NCI-H2081 treated with DMSO at 0.1 percent for 48 hours (cell line): ENCODE measurements around the gene GAGE13.
"Not testable (repeated sequence)": the region's sequence is repeated elsewhere in the genome, so short reads cannot be mapped to it uniquely, and the experiment has no call there.

Source experiments
- DNase-seq: peaks from one replicate; lab custom pipeline; 2025; lab: John Stamatoyannopoulos, UW

The GAGE13 gene, protein sequence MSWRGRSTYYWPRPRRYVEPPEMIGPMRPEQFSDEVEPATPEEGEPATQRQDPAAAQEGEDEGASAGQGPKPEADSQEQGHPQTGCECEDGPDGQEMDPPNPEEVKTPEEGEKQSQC

DNA sequence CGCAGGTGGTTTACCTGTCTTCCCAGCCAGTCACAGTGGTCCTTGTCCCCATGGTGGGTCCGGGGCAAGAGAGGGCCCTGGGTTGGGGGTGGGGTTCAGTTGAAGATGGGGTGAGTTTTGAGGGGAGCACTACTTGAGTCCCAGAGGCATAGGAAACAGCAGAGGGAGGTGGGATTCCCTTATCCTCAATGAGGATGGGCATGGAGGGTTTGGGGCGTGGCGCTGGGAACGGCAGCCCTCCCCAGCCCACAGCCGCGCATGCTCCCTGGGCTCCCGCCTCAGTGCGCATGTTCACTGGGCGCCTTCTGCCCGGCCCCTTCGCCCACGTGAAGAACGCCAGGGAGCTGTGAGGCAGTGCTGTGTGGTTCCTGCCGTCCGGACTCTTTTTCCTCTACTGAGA is at the start of gene GAGE13:
GAGE13 (plus strand) TSS at position 301 of the 400 bp plus-strand sequence. CDS start 1,156 bp downstream, outside the sequence.
- DNase-seq, result not testable (repeated sequence)

DNA sequence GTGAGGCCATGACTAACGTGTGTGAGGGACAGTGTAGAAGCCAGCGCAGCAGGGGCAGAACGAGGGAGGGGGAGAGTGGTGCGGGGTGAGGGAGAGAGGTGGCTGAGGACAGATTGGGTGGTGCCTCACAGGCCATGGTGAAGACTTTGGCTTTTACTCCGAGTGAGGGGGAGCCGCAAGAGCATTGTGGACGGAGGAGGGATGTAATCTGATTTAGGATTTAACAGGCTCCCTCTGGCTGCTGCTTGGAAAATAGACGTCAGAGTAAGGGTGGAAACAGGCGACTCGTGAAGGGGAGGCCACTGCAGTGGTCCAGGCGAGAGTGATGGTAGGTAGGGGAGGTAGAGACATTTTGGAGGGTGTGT is 48.8 kb upstream of the GAGE13 start:
- no peak for DNase-seq

DNA sequence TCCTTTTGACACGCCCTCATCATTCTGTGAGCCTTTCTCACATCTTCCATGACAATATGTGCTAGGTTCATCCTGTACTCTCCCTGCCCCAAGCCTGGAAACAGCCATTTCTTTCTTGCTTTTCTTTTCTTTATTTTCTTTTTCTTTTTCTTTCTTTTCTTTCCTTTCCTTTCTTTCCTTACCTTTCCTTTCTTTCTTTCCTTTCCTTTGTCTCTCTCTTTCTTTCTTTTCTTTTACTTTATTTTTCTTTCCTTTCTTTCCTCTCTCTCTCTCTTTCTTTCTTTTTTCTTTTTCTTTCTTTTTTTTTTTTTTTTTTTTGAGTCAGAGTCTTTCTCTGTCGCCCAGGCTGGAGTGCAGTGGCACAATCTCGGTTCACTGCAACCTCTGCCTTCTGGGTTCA is 47.2 kb upstream of the GAGE13 start:
- no peak for DNase-seq

DNA sequence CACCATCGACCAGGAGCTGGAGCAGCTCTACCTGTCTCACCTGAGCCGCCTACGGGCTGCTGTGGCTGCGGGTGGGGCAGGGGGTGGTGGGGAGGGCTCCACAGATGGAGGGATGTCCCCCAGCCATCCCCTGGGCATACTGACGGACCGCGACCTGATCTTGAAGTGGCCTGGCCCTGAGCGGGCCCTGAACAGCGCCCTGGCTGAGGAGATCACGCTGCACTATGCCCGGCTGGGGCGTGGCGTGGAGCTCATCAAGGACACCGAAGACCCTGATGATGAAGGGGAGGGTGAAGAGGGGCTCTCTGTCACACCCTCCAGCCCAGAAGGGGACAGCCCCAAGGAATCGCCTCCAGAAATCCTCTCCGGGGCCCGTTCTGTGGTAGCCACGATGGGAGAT is 45.2 kb upstream of the GAGE13 start:
- DNase-seq, result no peak

DNA sequence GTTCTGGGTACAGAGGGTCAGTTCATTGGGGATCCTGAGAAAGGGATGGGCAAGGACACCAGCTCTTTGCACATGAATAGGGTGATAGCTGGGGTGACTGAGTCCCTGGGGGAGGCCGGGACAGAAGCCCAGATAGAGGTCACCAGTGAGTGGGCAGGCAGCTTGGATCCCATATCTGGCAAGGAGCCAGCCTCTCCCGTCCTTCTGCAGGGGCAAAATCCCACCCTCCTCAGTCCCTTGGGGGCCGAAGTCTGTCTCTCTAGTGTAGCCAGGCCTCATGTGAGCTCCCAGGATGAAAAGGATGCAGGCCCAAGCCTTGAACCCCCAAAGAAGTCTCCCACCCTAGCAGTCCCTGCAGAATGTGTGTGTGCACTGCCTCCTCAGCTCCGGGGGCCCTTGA is 44.8 kb upstream of the GAGE13 start:
- DNase-seq, result no peak

DNA sequence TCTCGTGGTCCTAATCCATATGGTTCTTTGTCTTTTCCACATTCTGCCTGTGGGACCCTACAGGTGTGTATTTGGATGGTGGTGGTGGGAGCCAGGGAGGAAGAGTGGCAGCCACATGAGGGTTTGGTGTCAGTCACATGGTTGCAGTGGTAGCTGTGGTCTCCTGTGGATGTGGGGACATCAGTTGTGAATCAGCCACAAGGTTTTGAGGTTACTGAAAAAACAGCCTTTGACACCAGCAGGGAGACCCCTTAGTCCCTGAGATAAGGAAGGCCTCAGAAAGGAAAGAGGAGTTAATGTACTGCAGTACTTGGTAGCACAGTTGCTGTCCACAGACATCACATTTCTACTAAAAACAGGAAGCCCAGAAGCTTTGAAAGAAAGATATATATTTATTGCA is 43.7 kb upstream of the GAGE13 start:
- DNase-seq, result no peak

DNA sequence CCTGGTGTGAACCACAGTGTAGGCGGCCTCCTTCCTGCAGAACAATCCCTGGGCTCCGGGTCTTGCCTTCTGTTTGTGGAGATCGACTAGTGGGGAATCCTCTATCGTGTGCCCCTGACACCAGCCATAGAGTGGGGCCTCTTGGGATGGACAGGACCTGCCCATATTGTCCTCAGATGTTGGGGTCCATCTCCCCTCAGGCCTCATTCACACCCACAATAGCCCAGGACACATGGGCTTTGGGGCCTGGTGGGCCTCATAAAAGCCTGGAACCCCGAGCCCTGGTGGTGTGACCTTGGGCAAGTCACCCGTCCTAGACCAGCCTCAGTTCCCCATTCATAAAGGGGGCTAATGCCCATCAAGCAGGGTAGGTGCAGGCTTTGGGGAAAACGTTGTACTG is 41.2 kb upstream of the GAGE13 start:
- DNase-seq, result no peak

DNA sequence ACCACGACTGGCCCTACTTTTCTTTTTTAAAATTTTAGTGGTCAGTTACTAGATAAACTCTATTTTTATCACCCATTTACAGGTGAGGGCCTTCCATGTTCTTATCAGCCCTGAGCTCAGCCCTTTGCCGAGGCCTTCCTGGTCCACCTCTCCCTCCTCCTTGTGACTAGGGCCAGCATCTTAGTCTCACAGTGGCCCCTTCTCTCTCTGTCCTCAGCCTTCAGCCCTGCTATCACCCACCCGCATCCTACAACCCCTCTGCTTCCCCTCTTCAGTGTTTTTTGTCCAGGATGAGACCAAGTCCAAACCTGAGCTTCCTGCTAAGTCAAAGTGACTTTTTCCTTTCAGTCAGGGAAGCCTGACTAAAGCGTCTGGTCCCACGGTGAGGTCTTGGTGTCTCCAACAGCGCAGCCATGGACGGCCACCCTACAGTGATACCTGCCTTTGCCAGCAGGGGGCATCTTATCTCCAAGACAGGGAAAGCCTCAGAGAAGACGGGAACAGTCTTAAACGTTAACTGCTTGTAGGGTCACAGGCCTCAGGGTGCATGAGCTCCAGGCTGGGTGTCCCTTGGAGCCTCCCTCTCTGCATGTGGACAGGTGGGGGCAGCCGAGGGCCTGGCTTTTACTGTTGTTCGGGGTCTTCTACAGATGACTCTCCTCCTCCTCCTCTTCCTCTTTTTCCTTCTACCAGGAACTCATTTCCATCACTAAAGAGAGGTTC is 39.6 kb upstream of the GAGE13 start:
- no peak for DNase-seq

DNA sequence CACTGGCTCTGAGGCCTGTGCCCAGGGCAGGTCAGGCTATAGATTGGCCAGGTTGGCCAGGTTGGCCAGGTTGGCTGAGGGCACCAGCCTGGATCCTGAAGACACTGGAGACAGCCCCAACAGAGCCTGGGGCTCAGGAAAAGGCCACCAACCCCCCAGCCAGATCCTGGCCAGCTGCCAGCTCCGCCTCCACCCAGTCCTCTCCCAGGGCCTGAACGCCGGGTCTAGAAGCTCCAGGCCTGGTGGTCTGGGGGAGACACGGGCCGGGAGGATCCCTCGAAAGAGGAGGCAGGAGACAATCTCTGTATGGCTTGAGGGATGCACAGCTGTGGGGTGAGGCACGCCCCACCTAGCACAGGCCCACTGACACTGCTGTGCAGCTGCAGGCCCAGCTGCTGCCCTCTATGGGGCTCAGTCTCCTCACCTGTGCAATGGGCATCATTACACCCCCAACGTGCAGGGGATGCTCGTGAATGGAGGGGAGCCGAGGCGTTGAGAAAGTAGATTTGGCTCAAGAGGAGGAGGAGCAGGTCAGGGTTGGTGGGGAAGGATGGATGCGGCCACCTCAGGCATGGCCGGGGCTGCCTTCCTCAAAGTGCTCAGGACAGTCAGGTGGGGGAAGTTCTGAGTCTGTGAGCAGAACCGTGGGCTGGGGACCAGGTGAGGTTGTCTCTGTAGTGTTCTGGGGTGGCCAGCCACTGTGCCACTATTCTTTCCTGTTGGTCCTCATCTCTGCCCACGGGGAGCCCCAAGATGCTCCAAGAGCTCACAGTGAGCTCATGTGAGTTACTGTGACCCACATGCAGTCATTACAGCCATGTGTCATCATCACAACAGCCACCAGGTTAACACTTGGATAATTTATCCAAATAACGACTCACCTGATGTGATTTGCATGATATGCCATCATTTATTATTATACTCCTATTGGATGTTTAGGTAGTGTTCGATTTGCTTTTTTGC is 38.7 kb upstream of the GAGE13 start:
- no peak for DNase-seq

DNA sequence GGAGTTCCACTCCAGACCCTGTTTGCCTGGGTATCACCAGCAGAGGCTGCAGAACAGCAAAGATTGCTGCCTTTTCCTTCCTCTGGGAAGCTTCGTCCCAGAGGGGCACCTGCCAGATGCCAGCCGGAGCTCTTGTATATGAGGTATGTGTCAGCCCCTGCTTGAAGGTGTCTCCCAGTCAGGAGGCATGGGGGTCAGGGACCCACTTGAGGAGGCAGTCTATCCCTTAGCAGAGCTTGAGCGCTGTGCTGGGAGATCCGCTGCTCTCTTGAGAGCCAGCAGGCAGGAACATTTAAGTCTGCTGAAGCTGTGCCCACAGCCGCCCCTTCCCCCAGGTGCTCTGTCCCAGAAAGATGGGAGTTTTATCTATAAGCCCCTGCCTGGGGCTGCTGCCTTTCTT is 32.1 kb upstream of the GAGE13 start:
- DNase-seq, result not testable (repeated sequence)

DNA sequence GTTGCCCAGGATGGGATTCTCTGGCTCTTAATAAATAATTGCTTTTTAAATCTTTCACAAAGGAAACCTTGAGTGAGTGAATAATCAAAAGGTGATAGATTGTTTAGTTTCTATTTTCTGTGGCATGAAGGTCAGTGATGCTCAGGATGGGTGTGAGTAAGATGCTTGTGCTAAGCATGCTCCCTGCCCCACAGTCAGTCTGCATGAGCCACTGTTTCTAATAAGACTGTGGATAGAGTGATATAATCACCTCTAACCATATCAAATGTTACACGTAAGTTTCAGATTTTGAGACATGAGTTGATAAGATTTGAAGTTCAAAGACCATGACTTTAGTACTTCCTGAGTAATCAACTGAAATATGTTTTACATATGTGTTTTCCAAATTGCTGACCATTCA is 30.7 kb upstream of the GAGE13 start:
- no peak for DNase-seq

DNA sequence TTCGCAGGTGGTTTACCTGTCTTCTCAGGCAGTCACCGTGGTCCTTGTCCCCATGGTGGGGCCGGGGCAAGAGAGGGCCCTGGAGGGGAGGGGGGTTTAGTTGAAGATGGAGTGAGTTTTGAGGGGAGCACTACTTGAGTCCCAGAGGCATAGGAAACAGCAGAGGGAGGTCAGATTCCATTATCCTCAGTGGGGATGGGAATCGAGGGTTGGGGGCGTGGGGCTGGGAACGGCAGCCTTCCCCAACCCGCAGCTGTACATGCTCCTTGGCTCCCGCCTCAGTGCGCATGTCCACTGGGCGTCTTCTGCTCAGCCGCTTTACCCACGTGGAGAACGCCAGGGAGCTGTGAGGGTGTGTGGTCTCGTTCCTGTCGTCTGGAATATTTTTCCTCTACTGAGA is 28.0 kb upstream of the GAGE13 start, which contains the start of gene GAGE10:
GAGE10 (plus strand) TSS at position 301 of the 400 bp plus-strand sequence. CDS start 1,214 bp downstream, outside the sequence.
- no peak for DNase-seq

DNA sequence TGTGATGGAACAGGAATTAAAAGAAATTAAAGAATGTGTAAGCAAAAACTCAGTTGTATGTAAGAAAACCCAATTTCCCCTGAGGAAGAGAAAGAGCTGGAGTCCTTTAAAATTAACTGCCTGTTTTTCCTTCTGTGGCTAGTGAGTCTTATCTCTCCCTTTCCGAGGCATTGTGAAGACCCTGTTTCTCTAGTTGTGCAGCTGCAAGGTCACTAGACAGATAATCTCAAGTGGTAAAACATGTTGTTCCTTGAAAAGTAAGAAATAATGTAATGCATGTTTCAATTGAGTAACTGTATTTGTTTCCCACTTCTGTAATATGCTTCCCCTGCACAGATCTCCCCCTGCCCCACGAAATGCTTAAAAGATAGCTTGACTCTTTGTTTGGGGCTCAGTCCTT is 23.6 kb upstream of the GAGE13 start:
- DNase-seq, result not testable (repeated sequence)

DNA sequence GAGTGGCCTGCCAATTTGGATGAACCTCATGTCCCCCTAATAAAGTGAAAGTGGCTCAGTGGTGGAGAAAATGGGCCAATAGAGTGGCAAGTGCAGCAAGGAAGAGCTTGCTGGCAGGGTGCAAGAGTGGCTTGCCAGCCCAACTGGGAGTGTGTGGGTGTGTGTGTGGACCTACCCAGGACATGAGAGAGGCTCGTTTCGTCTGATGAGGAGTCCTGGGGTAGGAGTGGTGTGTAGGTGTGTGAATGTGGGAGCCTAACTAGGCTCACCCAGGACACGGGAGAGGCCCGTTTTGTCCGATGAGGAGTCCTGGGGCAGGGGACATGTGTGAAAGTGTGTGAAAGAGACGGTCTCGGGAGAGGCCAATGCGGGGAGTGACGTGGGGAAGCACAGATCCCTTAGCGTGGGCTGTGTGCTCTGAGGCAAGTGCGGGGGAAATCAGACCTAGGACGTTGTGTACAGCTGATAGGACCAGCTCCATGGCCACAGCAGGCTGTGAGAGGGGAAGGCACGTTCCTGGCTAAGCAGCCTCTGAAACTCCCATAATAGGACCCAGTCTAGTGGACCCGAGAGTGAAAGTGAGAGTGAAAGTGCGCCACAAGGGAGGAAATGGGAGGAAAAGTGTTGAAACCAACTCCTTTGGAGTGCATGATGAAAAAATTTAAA is 22.6 kb upstream of the GAGE13 start:
- no peak for DNase-seq

DNA sequence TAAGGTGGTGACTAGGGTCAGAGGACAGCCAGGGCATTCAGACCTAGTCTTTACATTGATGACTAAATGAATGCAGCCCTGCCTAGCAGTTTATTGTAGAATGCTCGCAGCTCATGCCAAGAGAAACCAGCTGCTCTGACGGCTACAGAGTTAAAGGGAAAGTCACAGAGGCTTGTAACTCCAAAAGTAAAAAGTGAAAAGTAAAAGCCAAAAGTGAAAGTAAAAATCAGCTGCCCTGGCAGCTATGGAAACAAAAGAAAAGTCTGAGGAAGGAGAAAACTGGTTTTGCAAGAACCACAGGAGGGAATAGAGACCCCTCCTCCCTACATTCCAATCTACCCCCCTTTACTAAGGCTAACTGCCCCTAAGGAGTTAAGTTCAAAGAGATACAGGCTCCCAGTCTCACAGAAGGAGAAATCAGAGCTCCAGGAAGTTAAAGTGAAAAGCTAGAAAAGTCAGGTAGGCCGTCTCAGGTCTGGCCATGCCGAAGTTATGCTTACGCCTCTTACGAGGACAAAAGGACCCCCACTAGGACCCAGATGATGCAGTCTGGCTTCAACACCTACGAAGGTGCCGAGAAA is 21.9 kb upstream of the GAGE13 start:
- no peak for DNase-seq

DNA sequence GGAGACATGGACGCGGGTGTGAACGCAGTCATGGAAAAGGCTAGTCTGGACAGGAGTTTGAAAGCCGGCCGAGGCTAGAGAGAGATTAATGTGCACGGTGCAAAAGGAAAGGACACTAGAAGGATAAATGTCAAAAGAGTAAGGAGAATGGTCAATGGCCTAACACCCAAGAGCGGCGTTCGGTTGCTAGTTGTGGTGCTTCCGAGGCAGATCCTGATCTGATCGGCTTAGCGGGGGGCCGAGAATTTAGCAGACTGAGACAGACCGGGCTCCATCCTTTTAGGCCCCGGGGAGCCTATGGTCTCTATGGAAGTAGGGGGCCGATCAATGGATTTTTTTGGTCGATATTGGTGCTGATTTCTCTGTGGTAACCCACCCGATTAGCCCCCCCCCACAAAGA is 21.0 kb upstream of the GAGE13 start:
- DNase-seq, result no peak

DNA sequence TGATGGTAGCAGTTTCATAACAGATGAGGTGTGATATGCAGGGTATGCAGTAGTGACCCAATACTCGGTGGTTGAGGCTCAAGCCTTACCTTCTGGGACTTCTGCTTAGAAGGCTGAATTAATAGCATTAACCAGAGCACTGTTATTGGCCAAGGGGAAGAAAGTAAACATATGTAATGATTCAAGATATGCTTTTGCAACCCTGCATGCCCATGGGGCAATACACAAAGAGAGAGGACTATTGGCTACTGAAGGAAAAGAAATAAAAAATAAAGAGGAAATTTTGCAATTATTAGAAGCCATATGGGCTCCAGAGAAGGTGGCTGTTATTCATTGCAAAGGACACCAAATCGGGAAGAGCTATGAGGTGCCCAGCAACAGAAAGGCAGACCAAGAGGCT is 19.2 kb upstream of the GAGE13 start:
- DNase-seq, result no peak

DNA sequence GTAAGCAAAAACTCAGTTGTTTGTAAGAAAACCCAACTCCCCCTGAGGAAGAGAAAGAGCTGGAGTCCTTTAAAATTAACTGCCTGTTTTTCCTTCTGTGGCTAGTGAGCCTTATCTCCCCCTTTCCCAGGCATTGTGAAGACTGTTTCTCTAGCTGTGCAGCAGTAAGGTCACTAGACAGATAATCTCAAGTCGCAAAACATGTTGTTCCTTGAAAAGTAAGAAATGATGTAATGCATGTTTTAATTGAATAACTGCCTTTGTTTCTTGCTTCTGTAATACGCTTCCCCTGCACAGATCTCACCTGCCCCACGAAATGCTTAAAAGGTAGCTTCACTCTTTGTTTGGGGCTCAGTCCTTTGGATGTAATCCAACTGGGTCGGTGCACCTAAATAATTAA is 15.3 kb upstream of the GAGE13 start:
- DNase-seq, result no peak

DNA sequence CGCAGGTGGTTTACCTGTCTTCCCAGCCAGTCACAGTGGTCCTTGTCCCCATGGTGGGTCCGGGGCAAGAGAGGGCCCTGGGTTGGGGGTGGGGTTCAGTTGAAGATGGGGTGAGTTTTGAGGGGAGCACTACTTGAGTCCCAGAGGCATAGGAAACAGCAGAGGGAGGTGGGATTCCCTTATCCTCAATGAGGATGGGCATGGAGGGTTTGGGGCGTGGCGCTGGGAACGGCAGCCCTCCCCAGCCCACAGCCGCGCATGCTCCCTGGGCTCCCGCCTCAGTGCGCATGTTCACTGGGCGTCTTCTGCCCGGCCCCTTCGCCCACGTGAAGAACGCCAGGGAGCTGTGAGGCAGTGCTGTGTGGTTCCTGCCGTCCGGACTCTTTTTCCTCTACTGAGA is 9.6 kb upstream of the GAGE13 start, which contains the start of gene GAGE12J:
GAGE12J (plus strand) TSS at position 301 of the 400 bp plus-strand sequence. CDS start 1,157 bp downstream, outside the sequence.
- not testable (repeated sequence) for DNase-seq

DNA sequence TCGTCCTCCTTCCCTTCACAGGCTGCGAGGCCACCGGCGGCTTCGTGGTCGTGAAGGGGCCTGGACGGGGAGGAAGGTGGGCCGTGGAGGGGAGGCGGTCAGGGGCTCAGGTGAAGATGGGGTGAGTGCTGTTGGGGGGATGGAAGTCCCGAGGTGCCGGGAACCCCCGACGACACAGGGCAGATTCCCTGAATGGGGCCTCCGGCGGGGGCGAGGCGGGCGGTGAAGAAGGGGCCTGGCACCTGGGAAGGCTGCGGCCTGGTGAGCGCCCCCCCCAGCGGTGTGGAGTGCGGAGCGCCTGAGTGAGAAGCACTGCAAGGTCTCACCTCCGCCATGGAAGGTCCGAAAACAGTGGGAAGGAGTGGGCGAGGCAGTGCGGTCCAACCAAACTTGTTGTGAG is 9.1 kb upstream of the GAGE13 start:
- not testable (repeated sequence) for DNase-seq

DNA sequence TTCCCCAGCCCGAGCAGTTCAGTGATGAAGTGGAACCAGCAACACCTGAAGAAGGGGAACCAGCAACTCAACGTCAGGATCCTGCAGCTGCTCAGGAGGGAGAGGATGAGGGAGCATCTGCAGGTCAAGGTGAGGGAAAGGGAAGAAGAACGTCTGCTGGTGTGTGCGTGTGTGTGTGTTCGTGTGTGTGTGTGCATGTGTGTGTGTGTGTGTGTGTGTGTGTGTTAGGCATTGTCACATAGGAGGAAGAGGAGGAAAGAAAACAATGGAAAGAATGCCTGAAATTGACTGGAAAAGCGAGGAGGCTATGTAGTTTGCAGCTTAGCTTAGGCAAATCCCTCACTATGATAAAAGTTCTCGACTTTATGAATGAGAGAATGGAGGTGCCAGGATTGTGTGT is 7.6 kb upstream of the GAGE13 start:
- not testable (repeated sequence) for DNase-seq

DNA sequence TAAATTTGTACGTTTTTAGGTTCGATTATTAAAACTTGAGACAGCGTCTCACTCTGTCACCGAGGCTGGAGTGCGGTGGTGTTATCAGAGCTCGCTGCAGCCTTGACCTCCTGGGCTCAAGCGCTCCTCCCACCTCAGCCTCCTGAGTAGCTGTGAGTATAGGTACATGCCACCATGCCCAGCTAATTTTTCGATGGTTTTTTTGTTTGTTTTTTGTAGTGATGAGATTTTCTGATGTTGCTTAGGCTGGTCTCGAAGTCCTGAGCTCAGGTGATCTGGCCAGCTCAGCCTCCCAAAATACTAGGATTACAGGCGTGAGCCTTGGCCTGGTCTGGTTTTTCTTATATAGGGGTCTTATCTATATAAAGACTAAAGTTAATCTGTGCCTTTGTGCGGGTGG is 961 bp upstream of the GAGE13 start:
- DNase-seq, result not testable (repeated sequence)
